ENCODE measurements around the gene COPS6. TPM values are rescaled to one million over a fixed set of nuclear protein-coding genes. Genes with fewer than 3 reads are reported as not detected.

COPS6 gene
- total RNA-seq (10 to 100 TPM; 58.4 to 87.4 (median 68.4) TPM), polyA plus RNA-seq (10 to 100 TPM; 80.2 to 91.3 (median 87.1) TPM)

- H3K36me3 ChIP-seq: peaks cover 26 to 40% (median 34%) of the 10 kb centered on the region in 4 donors
- TF ChIP-seq, protein P1, sequence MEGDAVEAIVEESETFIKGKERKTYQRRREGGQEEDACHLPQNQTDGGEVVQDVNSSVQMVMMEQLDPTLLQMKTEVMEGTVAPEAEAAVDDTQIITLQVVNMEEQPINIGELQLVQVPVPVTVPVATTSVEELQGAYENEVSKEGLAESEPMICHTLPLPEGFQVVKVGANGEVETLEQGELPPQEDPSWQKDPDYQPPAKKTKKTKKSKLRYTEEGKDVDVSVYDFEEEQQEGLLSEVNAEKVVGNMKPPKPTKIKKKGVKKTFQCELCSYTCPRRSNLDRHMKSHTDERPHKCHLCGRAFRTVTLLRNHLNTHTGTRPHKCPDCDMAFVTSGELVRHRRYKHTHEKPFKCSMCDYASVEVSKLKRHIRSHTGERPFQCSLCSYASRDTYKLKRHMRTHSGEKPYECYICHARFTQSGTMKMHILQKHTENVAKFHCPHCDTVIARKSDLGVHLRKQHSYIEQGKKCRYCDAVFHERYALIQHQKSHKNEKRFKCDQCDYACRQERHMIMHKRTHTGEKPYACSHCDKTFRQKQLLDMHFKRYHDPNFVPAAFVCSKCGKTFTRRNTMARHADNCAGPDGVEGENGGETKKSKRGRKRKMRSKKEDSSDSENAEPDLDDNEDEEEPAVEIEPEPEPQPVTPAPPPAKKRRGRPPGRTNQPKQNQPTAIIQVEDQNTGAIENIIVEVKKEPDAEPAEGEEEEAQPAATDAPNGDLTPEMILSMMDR (IDR thresholded peaks at IDR 0.05): no peak
- TF ChIP-seq POLR2AphosphoS5 (IDR thresholded peaks at IDR 0.05) (peak; percentile 80 to 93 (median 91)), EP300 (IDR thresholded peaks at IDR 0.05) (no peak), POLR2A (IDR thresholded peaks at IDR 0.05) (peak; percentile 48 to 62)
- H3K4me3 ChIP-seq: peak within 1 kb of the TSS; percentile 54 to 91 (median 71)
- H3K4me1 ChIP-seq: peaks cover 0 to 57% (median 51%) of the 10 kb centered on the region in 4 donors
- 0 to 1% methylated on average over 68 of the region's 68 CpGs for WGBS, 2 donors
- intact Hi-C loops (cut with DNase I): loop anchor here (1.0 to 10.0 kb wide), 3 partner anchors 11 to 174 kb away; partner anchors contain the start of genes MBLAC1 and TRIM4
- H3K27me3 ChIP-seq: no peaks in the 10 kb centered on the region
- peak within 1 kb of the TSS; percentile 86 to 94 (median 88) for H3K27ac ChIP-seq
- peak; percentile 91 for DNase-seq
- no peaks in the 10 kb centered on the region for H3K9me3 ChIP-seq
These were observed at the start of gene COPS6 for GRCh38 chr7:100088621-100089457. Gene COPS6, plus strand, starts transcription at chr7:100088969. Its CDS starts 22 bp downstream, at chr7:100088991.

- intact Hi-C loops (cut with DNase I): no loop called here
- TF ChIP-seq POLR2AphosphoS5 (IDR thresholded peaks at IDR 0.05): no peak
- TF ChIP-seq POLR2A (IDR thresholded peaks at IDR 0.05): no peak
- no peak for TF ChIP-seq EP300 (IDR thresholded peaks at IDR 0.05)
- TF ChIP-seq, protein P1 (IDR thresholded peaks at IDR 0.05): no peak
- 44 to 81% methylated on average over 7 of the region's 7 CpGs for WGBS, 2 donors
These were observed 48.2 kb upstream of the COPS6 start for GRCh38 chr7:100040575-100040974.

DNA sequence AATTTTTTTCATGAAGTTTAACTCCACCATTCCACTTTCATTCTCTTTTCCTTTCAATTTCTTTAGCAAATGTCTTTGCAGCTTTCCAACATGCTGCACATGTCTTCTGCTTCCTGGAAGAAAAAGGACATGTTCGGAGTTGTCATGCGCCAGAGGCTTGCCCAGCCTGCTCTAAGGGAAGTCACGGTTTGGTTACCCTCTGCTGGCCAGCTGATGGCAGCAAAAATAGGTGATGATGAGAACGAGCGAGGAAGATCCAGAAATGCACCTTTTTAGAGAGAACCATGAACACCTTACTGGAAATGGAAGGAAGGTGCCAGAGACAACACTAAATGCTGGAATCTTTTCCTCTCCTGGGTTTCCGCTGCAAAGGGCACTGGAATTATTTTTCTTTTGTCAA, 44.1 kb upstream of the COPS6 start:
- Histone ChIP-seq H3K36me3 (no peaks in the 10 kb centered on the region), H3K27ac (no peak overlapping the region), H3K9me3 (no peaks in the 10 kb centered on the region), H3K27me3 (no peaks in the 10 kb centered on the region), H3K4me1 (peaks cover 0 to 4% (median 1%) of the 10 kb centered on the region in 4 donors), H3K4me3 (no peak overlapping the region)
- intact Hi-C loops (cut with DNase I): no loop called here
- no peak for DNase-seq
- 23 to 35% methylated on average over 6 of the region's 6 CpGs for WGBS, 2 donors
- TF ChIP-seq, protein P1 (IDR thresholded peaks at IDR 0.05): no peak
- TF ChIP-seq EP300 (IDR thresholded peaks at IDR 0.05): no peak
- no peak for TF ChIP-seq POLR2A (IDR thresholded peaks at IDR 0.05)
- TF ChIP-seq POLR2AphosphoS5 (IDR thresholded peaks at IDR 0.05): no peak

More at GRCh38 chr7:100040575-100040974, 48.2 kb upstream of the COPS6 start:
- H3K27ac ChIP-seq: no peak overlapping the region
- H3K4me3 ChIP-seq: no peak overlapping the region
- peaks cover 0 to 2% (median 0%) of the 10 kb centered on the region in 4 donors for H3K4me1 ChIP-seq
- DNase-seq: no peak
- H3K9me3 ChIP-seq: no peaks in the 10 kb centered on the region
- no peaks in the 10 kb centered on the region for H3K27me3 ChIP-seq
- peaks cover 0 to 12% (median 2%) of the 10 kb centered on the region in 4 donors for H3K36me3 ChIP-seq

DNA sequence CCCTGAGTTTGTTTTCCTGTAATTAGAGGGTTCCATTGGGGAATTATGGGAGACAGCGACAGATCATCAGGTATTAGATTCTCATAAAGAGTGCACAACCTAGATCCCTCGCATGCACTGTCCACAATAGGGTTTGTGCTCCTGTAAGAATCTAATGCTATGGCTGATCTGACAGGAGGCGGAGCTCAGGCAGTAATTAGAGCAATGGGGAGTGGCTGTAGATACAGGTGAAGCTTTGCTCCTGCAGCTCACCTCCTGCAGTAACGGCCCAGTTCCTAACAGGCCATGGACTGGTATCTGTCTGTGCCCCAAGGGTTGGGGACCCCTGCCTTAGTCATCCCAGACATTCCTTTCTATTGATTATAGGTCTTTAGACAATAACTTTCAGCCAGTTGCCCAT, 40.1 kb upstream of the COPS6 start:
- Histone ChIP-seq H3K9me3 (no peaks in the 10 kb centered on the region), H3K27ac (no peak overlapping the region)
- 54 to 82% methylated on average over 4 of the region's 4 CpGs for WGBS, 2 donors

More for the DNA sequence above, 40.1 kb upstream of the COPS6 start:
- Histone ChIP-seq H3K36me3 (no peaks in the 10 kb centered on the region), H3K4me1 (peaks cover 0 to 27% (median 20%) of the 10 kb centered on the region in 4 donors), H3K27me3 (no peaks in the 10 kb centered on the region), H3K4me3 (no peak overlapping the region)
- TF ChIP-seq POLR2A (IDR thresholded peaks at IDR 0.05): no peak
- TF ChIP-seq, protein P1 (IDR thresholded peaks at IDR 0.05): no peak
- no peak for DNase-seq
- intact Hi-C loops (cut with DNase I): loop anchor here (1.0 kb wide), 2 partner anchors 33 to 52 kb away; partner anchors contain the start of gene ZNF3
